Stimulated activated CD4-positive, alpha-beta T cell treated with anti-CD3 and anti-CD28 coated beads, Interleukin-1b, Interleukin-23, amount 100 ng/mL, for 1 hour (primary cell): Measurements from ENCODE around the gene MARK1.

ENCODE experiments used
- DNase-seq, 2 donors: peaks; one replicate each; pipeline ENCODE4 v3.0.0-alpha.2; 2020; ENCODE audit warnings: low read depth in 2 of 2

Gene MARK1

DNA sequence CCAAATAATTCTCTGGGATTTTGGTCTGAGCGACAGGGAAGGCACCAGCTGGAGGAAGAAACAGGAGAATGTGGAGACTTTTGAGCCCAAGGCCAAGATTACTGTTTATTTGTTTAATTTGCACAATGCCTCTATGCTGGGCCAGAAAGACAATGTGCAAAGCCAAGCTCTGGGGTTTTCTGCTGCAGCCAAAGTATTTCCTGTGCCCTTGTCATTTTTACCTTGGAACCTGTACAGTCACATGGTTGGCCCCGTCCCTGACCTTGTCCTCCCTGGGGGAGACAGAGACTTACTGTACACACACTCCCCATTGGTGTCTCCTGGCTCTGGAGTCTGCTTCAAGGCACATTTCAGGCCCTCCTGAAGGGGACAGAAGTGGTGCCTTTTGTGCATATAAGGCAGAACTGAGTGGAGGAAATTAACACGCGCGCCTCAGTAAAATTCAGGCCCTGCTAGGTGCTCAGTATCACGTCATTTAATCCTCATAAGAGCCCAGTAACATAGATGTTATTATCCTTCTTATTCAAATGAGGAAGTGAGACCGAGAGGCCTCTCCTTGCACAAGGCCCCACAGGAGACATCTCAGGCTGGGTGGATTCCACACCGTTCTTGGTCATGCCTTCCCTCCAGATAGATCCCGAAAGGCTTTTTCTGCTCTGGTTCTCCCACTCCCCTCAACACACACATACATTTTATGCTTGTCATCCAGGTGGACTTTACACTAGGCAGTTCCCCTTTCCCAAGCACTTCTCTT lies 183.3 kb downstream of the MARK1 start:
- no peak for DNase-seq
